ENCODE data around the gene HRG.
"Not testable (repeated sequence)": the region's sequence is repeated elsewhere in the genome, so short reads cannot be mapped to it uniquely, and the experiment has no call there.

DNA sequence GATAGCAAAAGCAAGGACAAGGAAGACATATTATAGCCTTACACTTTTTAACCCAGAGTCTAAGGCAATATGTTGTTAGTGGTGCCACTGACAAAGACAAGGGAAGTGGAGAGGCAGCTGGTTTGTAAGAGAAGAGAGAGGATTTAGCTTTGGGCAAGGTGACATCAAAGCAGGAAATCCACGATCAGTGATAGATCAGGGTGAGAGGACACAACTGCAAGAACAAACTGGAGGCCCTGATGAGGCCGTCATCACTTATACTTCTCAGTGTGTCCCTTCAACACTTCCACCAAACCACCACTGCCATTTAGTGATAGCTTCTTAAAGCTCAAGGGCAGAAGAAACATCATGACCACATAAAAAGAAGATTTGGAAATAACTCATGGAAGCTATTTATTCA, 20.7 kb downstream of the HRG start:
- TF ChIP-seq, protein P1, sequence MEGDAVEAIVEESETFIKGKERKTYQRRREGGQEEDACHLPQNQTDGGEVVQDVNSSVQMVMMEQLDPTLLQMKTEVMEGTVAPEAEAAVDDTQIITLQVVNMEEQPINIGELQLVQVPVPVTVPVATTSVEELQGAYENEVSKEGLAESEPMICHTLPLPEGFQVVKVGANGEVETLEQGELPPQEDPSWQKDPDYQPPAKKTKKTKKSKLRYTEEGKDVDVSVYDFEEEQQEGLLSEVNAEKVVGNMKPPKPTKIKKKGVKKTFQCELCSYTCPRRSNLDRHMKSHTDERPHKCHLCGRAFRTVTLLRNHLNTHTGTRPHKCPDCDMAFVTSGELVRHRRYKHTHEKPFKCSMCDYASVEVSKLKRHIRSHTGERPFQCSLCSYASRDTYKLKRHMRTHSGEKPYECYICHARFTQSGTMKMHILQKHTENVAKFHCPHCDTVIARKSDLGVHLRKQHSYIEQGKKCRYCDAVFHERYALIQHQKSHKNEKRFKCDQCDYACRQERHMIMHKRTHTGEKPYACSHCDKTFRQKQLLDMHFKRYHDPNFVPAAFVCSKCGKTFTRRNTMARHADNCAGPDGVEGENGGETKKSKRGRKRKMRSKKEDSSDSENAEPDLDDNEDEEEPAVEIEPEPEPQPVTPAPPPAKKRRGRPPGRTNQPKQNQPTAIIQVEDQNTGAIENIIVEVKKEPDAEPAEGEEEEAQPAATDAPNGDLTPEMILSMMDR (IDR thresholded peaks at IDR 0.05), result not testable (repeated sequence)
- TF ChIP-seq POLR2A (IDR thresholded peaks at IDR 0.05; ENCODE audit: low read depth); POLR2AphosphoS5 (IDR thresholded peaks at IDR 0.05); EP300 (IDR thresholded peaks at IDR 0.05): not testable (repeated sequence)

Data from esophagus muscularis mucosa (tissue), 4 donors.